T1000 (cell line): ENCODE data around the gene ATL1.
A peak's percentile ranks its signal among the peaks of the same experiment; 100 is the strongest.
"Not testable (repeated sequence)": the region's sequence is repeated elsewhere in the genome, so short reads cannot be mapped to it uniquely, and the experiment has no call there.

Source experiments
- DNase-seq: peaks from one replicate; lab custom pipeline; 2025; ENCODE audit warnings: mixed read lengths; lab: John Stamatoyannopoulos, UW

ATL1 gene

DNA sequence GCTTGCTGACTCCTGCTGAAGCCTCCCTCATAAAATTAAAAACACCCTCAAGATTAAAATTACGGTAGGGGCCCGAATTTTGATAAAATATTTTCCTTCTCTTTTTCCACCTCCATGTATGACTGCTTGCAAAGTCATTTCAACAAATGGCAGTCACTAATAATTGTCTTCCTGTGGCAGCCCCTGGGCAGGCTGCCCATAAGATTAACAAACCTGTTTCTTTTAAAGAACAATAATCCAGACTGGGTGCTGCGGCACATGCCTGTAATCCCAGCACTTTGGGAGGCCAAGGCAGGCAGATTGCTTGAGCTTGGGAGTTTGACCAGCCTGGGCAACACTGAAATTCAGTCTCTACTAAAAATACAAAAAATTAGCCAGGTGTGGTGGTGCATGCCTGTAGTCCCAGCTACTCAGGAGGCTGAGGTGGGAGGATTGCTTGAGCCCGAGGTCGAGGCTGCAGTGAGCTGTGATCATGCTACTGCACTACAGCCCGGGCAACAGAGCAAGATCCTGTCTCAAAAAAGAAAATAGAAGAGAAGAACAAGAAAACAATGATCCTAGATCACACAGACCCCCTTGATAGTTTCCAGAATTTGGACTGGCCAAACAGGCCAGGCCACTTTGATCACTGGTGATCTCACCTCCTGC, 99.5 kb downstream of the ATL1 start:
- no peak for DNase-seq

DNA sequence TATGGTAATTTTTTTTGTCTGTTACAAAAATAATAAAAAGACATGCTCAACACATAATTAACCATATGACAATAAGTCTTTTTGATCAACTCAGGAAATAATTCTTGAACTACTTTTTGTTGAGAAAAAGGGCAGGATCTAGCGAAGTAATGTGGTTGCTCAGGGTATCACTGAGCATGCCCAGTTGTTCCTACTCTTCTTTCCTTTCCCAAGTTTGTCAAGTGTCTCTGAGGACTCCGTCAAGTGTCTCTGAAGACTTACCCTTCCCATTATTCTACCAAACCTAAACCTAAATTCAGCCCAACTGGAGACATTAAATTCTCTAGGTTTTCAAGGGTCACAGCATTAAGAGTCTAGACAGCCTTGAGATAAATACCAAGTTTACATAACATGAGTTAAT, 104.6 kb downstream of the ATL1 start:
- not testable (repeated sequence) for DNase-seq

GRCh38 chr14:50665300-50665699, 105.4 kb downstream of the ATL1 start:
- DNase-seq: not testable (repeated sequence)

- DNase-seq: no peak
Observed at GRCh38 chr14:50666772-50667683, 107.1 kb downstream of the ATL1 start.

- no peak for DNase-seq
Observed at GRCh38 chr14:50667684-50667995, 107.7 kb downstream of the ATL1 start.

DNA sequence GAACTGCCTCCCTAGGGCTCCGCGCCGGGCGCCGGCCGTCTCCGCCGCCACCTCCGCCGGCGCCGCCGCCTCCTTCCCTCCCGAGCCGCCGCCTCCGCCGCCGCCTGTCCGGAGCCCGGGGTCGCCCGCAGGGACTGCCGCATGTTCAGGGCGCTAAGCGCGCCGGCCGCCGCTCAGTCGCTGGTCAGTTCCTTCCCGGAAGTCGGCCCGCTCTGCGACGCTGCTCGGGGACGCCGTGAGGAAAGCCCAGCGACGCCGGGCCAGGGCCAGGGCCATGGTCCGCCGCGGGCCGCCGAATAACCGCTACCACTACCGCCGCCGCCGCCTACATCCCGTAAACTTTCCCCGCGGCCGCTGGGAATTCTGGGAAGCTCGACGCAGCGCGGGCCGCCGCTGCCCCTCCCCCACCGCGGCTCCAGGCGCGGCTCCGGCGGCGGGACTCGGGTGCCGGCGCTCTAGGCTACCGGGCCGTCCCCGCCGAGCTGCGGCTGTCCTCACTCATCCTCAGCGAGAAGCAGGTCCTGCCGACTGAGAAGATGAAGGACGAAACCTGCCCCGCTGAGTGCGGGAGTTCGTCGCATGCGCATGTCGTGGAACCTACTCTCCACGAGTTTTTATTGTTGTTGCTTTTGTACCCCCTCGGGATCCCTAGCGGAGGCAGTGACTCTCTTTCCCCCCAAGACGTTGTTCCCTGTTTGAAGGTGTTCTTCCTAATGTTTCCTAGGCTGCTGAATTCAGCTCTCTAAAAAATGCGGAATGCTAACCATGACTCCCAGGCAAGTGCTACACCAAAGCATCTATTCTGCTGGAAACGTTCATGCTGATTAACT, 108.3 kb downstream of the ATL1 start, which contains the start of gene SAV1:
Gene SAV1, minus strand, starts transcription at position 311 of the 830 bp plus-strand sequence. CDS start 339 bp downstream, outside the sequence.
- peak; percentile 74 for DNase-seq

DNA sequence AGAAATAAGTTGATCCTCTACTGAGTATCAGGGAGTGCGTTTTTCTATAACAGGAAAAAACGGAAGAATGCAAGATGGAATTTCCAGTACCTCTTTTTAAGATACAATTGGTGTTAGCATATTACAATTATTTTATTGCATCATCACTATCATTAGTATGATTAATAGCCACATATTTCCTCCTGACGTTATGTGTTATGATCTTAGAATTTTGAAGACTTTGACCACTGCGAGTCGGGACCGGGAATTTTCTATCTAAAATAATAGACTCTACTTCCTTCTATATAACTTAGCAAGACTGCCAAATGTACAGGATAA, 108.8 kb downstream of the ATL1 start:
- DNase-seq: no peak

- no peak for DNase-seq
Observed at GRCh38 chr14:50669441-50669986, 109.6 kb downstream of the ATL1 start.

GRCh38 chr14:50670196-50670865, 110.4 kb downstream of the ATL1 start:
- DNase-seq: no peak

DNA sequence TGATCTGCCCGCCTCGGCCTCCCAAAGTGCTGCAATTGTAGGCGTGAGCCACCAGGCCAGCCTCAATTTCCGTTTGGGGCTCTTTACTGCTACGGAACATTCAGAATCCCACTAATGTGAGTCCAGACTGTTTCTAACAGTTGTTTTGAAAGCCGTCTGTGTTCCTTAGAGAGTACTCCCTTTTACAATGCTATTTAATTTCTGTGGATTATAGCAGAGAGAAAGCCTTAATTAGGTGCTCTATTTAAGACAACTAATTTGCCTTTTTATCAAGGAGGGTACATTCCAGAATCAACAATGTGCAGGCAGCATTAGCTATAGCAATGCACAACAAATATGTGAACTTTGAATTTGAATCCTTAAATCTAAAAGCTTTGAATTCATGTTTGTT, 110.9 kb downstream of the ATL1 start:
- DNase-seq: no peak

- DNase-seq: no peak
Observed at GRCh38 chr14:50675597-50675996, 115.7 kb downstream of the ATL1 start.

- DNase-seq: no peak
Observed at GRCh38 chr14:50676814-50677516, 117.0 kb downstream of the ATL1 start.

DNA sequence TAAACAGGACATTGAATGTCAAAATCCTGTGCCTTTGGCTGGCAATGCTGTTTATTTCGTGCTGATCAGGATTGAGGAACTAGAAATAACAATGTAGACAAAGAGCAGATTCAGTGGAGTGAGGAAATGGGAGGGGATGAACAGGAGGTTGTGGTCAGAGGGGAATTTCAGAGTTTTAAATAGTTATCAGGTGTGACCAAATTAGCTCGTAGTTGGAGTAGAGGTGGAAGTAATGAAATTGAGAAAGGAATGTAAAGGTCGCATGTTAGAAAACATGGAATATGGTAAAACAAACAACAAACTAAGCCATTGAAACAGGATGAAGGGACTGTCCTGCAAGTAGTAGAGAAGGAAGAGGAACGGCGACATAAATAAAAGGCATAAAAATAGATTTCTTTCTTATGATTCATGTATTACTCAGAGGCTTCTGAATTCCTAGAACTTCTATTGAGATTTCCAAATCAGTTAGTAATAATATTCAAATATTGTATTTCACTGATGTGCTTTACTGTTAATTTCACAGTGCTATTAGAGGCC, 117.7 kb downstream of the ATL1 start:
- no peak for DNase-seq

- no peak for DNase-seq
Observed at GRCh38 chr14:50678163-50678562, 118.2 kb downstream of the ATL1 start.

GRCh38 chr14:50679674-50680073, 119.7 kb downstream of the ATL1 start:
- no peak for DNase-seq
